Measurements from ENCODE around the gene SF3A1. TPM values are rescaled to one million over a fixed set of nuclear protein-coding genes. Genes with fewer than 3 reads are reported as not detected.

SF3A1 gene
- total and polyA plus RNA-seq, 2 of the 8 experiments (the other 6 are each of a cell fraction or from before 2014, with no cell fraction given): 27.8 to 285 TPM

- no peak for TF ChIP-seq SIN3A (conservative IDR thresholded peaks at IDR 0.05 in 1 of 2, IDR thresholded peaks at IDR 0.05 in 1 of 2; ENCODE audit: low read depth in 1 of 2, low read length in 2 of 2)
- TF ChIP-seq CBX8 (IDR thresholded peaks at IDR 0.05; ENCODE audit: borderline replicate concordance, low read depth, low read length): no peak
Measured at GRCh38 chr22:30286331-30286730, 70.4 kb downstream of the SF3A1 start (continued).
